ENCODE data around the gene C19orf53.
A peak's percentile ranks its signal among the peaks of the same experiment; 100 is the strongest.
"Not testable (repeated sequence)": the region's sequence is repeated elsewhere in the genome, so short reads cannot be mapped to it uniquely, and the experiment has no call there.

The C19orf53 gene

DNA sequence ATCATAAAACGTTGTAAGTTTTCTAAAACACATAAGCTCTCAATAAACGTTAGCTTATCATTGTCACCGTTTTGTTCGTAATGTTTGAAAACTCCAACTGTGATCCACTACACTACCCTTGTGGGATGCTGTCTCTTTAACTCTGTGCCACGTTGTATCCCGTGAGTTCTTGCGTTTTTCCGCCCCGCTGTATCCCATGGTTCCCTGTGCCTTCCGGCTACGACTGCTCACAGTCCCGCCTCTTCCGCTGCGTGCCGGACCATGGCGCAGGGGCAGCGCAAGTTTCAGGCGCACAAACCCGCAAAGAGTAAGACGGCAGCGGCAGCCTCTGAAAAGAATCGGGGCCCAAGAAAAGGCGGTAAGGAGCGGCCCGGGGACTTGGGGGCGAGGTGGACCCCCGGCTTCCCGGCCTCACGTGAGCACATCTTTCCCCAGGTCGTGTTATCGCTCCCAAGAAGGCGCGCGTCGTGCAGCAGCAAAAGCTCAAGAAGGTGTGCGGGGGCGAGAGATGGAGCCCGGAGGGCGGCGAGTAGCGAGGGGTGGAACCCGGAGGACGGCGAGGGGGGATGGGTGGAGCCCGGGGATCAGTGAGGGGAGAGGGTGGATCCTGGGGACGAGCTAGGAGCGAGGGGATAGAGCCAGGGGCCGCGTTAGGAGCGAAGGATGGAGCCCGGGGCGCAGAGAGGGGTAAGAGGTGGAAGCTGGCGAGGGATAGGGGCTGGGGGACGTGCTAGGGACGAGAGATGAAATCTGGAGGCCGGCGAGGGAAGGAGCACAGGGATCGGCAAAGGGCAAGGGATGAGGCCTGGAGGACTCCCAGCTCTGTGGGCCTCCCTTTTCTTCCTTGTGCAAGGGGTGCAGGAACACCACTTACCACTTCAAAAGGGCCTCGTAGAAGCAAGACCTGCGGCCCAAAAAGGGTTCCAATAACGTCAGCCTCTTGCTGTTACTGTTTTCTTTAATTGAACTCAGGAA, at the start of gene C19orf53:
Gene C19orf53, plus strand, starts transcription at position 240 of the 975 bp plus-strand sequence. Its CDS starts 22 bp downstream, at position 262.
- peak; percentile 81 for DNase-seq

DNA sequence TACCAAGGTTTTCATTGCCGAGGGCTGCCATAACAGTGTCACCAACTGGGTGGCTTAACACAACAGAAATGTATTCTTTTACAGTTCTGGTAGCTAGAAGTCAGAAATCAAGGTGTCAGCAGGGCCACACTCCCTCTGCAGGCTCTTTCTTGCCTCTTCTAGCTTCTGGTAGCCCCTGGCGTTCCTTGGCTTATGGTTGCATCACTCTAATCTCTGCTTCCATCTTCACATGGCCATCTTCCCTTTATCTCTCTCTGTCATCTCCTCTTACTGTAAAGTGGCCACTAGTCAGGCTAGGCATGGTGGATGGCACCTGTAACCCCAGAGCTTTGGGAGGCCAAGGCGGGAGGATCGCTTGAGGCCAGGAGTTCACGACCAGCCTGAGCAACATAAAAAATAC, 47.9 kb upstream of the C19orf53 start:
- DNase-seq: no peak

DNA sequence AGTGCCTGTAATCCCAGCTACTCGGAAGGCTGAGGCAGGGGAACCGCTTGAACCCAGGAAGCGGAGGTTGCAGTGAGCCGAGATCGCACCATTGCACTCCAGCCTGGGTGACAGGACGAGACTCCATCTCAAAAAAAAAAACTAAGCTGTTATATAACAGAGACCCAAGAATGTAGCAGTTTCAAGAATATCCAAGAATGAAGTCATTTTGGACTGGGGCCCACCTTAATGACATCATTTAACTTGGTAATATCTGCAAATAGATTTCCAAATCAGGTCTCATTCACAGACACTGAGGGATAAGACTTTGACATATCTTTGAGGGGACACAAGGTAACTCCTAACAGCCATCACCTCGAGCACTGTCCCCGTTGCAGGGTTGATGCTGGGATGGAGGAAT, 46.5 kb upstream of the C19orf53 start:
- no peak for DNase-seq

DNA sequence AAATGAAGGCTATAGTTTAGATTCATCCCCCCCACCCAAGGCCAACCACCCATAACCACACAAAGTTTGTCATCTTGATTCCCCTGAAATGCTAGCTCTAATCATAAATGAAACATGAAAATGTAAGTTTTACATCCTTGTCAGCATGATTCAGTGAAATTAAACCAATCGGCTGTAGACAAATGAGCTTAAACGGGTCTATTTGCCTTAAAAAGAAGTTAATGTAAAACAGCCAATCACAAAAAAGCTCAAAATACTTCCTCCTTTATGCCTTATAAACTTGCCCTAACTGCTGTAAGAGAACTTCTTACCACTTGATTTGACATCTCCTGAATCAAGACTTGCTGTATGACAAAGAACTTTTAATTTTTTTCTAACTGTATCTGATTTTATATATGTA, 44.4 kb upstream of the C19orf53 start:
- no peak for DNase-seq

DNA sequence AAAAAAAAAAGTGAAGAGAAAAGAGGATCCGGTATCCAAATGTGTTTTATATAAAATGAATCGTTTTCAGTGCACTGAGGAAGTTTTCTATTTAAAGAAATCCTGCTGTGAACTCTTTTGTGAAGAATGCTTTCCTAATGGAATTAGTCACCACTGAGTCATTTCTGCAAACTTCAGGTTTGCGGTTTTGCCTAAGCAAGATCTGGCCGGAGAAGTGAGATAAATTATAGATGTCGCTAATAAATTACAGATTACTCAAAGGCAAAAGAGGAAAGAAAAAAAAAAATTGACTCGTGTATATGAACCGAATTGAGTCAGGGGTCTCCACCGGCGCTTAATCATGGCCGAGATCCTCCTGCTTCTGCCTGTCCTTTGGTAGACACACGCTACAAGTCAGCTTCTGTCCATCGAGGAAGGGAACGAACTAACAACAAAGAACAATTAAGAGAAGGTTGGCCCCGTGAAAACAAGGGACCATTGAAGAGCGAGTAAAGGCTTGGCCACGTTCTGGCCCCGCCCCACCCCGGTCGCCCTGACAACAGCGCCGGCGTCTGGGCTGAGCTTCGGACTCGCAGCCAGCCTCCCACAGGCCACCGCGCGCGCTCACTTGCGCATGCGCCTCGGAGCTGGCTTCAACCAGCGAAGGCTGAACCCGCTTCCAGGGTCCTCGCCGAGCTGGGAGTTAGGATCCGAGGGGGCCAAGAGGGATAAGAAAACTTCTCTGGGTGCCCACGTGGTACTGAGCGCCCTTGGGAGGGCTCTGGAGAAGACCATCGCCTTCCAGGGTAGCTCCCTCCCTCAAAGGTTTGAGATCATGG, 42.9 kb upstream of the C19orf53 start:
- DNase-seq: peak; percentile 94

DNA sequence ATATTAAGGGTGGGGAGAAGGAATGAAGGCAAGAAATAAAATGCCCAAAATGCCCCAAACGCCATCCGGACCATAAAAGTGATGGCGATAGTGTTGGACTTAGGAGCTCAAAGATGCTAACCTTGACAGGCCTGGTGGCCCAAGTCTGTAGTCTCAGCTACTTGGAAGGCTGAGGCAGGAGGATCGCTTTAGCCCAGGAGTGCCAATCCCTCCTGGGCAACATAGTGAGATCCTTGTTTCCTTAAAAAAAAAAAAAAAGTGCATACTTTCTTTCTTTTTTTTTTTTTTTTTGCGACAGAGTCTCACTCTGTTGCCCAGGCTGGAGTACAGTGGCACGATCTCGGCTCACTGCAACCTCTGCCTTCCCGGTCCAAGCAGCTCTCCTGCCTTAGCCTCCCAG, 41.9 kb upstream of the C19orf53 start:
- DNase-seq: no peak

DNA sequence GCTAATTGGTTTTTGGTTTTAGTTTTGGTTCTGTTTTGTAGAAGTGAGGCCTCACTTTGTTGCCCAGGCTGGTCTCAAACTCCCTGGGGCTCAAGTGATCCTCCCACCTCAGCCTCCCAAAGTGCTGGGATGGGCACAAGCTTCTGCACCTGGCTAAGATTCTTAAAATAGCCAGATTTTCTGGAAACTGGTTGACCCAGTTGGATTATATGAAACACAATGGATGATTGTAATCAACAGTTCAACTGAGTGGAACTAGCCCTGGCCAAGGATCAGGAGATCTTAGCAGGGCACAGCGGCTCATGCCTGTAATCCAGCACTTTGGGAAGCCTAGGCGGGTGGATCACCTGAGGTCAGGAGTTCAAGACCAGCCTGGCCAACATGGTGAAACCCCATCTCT, 39.5 kb upstream of the C19orf53 start:
- DNase-seq: no peak

DNA sequence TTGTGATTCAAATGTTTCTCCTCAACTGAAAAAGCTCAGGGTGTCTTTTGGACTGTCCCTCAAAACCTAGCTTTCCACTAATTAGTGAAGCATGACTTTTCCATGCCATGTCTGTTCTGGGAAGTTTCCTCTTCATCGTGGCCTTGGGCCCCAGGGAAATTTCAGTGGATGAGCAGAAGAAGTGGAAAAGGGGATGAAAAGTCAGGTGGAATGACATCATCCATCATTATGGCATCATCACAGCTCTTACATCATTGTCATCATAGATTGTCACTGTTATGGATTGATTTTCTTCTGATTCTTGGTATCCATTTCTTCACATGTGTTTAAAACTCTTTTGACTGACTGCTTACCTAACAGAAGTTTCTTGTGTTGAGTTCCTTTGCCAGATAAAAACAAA, 36.2 kb upstream of the C19orf53 start:
- no peak for DNase-seq

DNA sequence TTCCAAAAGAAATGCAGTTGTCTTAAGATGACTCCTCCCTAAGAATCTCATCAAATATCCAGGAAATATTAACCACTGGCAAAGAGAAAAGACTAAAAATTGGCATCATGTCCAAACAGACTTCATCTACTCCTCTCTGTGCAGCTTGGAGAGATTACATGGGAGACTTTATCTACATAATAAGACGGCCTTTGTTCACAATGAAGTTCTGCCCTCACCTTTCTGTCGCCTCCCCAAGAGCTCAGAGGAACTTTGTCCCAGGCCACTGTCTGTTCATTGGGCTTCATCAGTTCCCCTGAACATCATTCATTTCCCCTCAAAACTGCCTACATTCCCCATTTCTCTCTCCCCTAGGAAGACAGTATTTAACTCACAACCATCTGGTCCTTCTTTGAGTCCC, 32.4 kb upstream of the C19orf53 start:
- DNase-seq: no peak

DNA sequence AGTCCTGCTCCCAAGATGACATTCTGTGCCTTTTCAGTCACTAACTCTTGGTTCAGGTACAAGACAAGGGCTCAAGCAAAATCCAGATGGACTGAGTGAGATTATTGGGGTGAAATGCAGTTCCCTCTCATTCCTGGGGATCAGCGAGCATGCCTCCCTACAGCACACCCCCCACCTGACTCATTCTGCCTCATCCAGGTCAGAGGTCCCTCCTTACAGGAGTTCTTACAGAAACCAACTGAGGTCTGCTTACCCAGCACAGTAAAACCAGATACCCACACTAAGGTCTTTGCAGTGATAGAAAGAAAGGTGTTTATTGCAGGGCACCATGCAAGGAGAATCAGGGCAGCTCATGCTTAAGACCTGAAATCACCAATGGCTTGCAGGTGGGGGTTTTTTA, 31.5 kb upstream of the C19orf53 start:
- no peak for DNase-seq

DNA sequence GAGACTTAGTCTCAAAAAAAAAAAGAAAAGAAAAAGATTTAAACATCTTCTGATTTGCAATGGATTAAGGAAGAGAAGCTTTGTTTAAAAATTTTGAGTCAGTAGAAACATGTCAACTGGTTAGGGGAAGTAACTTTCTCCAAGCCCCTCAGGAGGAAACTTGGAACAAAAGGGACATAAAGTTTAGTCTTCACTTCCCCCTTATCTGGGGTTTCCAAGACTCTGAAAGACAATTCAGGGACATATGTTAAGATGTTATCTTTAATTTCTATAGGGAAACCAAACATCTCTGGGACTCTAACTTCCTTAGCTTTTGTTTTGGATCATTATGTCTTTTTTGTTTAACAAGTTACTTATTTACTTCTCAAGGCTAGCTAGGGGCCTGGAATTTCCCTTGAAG, 30.1 kb upstream of the C19orf53 start:
- DNase-seq: no peak

DNA sequence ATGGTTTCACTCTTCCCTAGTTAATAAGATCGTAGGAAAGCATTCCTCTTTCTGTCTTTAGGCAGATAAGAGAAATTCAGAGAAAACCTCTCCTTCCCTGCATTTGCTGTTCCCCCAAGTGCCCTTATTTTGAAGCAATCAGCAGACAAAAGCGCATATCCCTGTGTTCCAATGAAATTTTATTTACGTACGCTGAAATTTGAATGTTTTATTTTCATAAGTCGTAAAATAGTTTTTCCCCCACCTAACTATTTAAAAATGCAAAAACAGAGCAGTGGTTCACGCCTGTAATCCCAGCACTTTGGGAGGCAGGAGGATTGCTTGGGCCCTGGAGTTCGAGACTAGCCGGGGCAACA, 27.2 kb upstream of the C19orf53 start:
- no peak for DNase-seq

DNA sequence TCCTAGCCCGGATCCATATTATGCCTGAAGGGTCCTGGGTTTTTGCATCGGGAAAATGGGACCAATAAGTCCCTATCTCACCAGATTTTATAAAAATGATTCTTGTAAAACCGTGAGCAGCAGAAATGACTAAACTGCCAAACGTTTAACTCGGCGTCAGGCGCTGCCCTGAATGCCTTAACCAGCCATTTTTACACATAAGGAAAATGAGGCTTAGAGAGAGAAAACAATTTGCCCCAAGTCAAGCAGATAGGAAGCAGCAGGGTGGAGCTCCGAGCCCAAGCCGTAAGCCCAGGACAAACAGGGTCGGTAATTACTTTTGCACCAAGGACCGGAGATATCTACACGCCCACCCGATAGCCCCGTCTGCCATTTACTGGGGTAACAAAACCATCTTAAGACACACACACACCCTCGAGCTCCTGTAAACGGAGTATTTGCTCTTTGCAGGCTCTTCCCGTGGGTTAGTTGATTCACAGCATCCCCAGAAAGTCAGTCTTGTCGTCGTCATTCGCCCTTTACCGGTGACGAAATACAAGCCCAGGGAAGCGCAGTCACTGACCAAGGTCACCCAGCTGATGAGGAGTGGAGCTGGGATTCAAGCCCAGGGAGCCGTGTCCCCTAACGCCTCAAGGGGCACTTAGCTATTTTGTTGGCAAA, 26.0 kb upstream of the C19orf53 start:
- DNase-seq: peak; percentile 25

DNA sequence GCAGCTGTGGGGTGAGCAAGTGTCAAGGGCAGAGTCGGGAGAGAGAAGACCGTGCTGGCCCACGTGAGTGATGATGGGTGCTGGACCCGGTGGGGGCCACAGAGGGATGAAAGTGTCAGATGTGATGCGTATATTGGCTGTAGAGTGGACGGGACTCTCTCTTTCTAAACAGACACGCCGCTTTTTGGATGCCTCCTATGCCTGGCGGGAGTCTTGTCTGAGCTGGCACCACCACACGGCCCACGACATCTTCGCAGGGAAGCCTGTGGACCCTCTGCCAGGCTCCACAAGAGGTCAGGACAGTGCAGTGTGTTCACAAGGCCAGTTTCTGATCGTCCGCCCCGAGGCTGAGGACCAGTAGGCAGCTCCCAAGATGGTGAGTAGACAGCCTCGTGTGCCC, 22.8 kb upstream of the C19orf53 start:
- no peak for DNase-seq

DNA sequence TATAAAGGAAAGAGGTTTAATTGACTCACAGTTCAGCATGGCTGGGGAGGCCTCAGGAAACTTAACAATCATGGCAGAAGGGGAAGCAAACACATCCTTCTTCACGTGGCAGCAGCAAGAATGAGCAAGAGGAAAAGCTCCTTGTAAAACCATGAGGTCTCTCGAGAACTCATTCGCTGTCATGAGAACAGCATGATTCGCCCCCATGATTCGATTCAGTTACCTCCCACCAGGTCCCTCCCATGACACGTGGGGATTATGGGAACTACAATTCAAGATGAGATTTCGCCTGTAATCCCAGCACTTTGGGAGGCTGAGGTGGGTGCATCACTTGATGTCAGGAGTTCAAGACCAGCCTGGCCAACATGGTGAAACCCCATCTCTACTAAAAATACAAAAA, 20.6 kb upstream of the C19orf53 start:
- DNase-seq: not testable (repeated sequence)

DNA sequence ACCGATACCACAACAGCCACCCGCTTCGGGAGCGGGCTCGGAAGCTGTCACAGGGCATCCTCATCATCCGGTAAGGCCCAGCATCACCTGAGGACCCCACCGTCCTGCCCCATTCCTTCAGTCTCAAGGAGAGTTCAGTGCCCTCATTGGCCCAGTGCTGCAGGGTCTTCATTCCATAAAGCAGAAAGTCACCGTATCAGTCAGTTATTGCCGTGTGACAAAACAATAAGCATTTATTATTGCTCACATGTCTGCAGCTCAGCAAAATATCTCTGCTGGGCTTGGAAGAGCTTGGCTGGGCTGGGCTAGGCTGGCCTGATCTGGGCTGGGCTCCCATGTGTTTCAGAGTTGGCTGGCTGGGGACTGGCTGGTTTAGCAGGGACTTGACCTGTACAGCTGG, 18.0 kb upstream of the C19orf53 start:
- no peak for DNase-seq

DNA sequence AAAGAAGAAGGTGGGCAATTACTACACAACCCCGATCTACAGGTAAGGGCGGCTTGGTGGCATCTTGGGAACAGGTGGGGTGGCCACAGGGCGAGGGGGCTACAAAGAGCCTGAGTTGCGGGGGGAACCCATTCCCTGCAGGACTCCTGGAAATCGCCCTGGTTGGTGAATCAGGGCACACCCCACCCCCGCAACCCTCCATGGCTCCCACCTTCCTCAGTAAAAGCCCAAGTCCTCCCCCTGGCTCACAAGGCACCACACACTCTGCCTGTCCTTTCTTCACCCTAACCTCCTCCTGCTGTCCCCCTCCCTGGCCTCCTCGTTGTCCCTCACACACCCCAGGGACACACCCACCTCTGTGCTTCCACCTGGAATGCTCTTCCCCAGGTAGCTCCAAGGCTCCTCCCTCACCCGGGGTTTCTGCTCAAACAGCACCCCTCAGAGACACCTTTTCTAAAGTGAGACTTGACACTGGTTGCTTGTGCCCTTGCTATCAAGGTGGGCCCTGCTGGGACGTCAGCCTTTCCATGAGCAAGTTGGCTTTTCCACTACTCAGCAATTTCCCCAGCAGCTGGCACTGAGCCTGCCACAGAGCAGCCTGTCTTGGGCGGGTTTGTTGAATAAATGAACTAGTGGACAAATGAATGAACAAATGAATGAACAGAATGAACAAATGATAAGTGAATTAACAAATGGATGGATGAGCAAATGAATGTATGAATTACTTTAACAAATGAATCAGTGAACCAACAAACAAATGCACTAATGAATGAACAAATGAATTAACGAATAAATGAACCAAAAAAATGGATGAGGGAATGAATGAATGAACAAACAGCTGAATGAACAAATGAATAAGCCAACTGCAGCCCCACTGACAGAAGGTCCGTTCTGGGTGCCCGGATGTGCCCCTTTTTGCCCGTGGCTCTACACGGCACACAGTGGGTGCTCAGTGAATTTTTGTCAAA, 16.2 kb upstream of the C19orf53 start:
- DNase-seq: no peak

DNA sequence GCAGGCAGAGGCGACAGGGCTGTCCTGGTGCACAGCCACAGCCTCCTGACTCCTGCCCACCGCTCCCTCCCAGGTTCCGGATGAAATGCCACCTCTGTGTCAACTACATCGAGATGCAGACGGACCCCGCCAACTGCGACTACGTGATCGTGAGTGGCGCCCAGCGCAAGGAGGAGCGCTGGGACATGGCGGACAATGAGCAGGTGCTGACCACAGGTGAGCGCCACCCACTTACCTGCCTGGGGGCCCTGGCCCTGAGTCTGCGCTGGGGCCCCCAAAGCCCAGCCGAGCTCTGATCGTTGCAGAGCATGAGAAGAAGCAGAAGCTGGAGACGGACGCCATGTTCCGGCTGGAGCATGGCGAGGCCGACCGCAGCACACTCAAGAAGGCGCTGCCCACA, 15.5 kb upstream of the C19orf53 start:
- no peak for DNase-seq

DNA sequence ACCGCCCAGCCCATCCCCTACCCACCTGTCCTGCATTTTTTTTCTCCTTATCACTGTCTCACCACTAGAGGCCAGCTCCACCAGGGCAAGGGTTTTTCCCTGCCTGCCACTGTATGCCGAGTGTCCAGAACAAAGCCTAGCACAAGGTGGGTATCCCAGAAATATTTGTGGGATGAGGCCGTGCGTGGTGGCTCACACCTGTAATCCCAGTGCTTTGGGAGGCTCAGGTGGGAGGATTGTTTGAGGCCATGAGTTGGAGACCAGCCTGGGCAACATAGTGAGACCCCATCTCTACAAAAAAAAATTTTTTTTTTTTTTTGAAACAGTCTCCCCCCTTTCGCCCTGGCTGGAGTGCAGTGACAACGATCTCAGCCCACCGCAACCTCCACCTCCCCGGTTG, 12.8 kb upstream of the C19orf53 start:
- DNase-seq: no peak

DNA sequence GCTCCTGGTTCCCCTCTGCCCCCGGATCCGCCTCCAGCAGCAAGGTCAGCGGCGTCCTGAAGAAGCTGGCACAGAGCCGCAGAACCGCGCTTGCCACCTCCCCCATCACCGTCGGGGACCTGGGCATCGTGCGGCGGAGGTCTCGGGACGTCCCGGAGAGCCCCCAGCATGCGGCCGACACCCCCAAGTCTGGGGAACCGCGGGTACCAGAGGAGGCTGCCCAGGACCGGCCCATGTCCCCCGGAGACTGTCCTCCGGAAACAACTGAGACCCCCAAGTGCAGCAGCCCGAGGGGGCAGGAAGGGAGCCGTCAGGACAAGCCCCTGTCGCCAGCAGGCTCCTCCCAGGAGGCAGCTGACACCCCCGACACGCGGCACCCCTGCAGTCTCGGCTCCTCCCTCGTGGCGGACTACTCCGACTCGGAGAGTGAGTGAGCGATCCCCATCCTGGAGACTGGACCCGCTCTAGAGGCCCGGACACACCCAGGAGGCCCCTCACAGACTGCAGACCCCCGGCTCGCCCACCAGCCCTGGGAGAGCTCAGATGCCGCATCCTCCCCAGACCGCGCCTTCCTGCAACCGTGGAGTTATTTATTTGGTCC, 11.5 kb upstream of the C19orf53 start:
- DNase-seq: no peak

DNA sequence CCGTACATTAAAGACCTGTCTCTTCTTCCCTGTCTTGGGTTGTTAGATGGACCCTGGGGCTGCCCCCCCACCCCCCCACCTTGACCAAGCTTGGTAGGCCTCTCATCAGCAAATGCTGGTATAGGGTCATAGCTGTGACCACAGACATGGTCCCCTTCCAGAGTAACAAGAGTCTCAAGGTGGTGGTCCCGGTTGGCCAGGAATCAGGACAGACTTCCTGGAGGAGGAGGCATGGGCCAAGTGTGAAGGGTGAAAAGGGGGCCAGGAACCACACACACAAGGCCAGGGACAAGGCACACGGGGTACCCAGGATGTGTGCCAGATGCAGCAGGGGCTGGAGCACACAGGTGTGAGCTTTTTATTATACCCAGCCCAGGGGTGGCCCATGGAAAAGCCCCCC, 11.0 kb upstream of the C19orf53 start:
- DNase-seq: no peak
